Transverse colon (tissue), 4 donors: ENCODE data around the gene SLC6A1.

ENCODE experiments used
- CTCF ChIP-seq, 5 experiments: fragments of 200-600 bp in 3 of 5; fragments of 450-650 bp in 2 of 5; sonication (generic) in 3 of 5; IDR thresholded peaks; 1 replicate in 2 of 5; 2 replicates in 3 of 5; pipeline ENCODE4 v1.5.1; 2016 to 2017; ENCODE audit warnings: antibody characterized with exemption in 5 of 5, inconsistent platforms in 3 of 5, mild to moderate bottlenecking in 2 of 5, moderate library complexity in 1 of 5
- POLR2A ChIP-seq: fragments of 450-650 bp; IDR thresholded peaks from one replicate; pipeline ENCODE4 v1.6.1; 2016; ENCODE audit warnings: antibody characterized with exemption, mild to moderate bottlenecking, moderate library complexity
- POLR2AphosphoS5 ChIP-seq, 3 donors: sonication (generic); formaldehyde crosslinking; IDR thresholded peaks; one replicate each; pipeline ENCODE4 v1.6.1; 2016; ENCODE audit warnings: antibody characterized with exemption in 3 of 3

- no peak for TF ChIP-seq CTCF (IDR thresholded peaks at IDR 0.05)
- no peak for TF ChIP-seq POLR2A
- TF ChIP-seq POLR2AphosphoS5 (IDR thresholded peaks at IDR 0.05): no peak
Observed at GRCh38 chr3:11004563-11004962, 12.0 kb downstream of the SLC6A1 start.
